VCaP (cell line): ENCODE data around the gene AMMECR1.

ENCODE experiments used
- H3K27ac ChIP-seq: fragments of 450-650 bp; 2 replicates; pipeline ENCODE4 v1.5.1; 2017
- CTCF ChIP-seq: fragments of 450-650 bp; conservative IDR thresholded peaks from 2 replicates; pipeline ENCODE4 v1.5.1; 2017; ENCODE audit warnings: mild to moderate bottlenecking, moderate library complexity

Gene AMMECR1

GRCh38 chrX:110219920-110220319 is 98.0 kb downstream of the AMMECR1 start:
- no peak for TF ChIP-seq CTCF
- H3K27ac ChIP-seq: no peak overlapping the region

- no peak overlapping the region for H3K27ac ChIP-seq
- no peak for TF ChIP-seq CTCF
Observed at GRCh38 chrX:110218591-110218990, 99.3 kb downstream of the AMMECR1 start.

GRCh38 chrX:110216027-110216426 is 101.9 kb downstream of the AMMECR1 start:
- no peak overlapping the region for H3K27ac ChIP-seq
- TF ChIP-seq CTCF: no peak

GRCh38 chrX:110215411-110215810 is 102.5 kb downstream of the AMMECR1 start:
- TF ChIP-seq CTCF: no peak
- H3K27ac ChIP-seq: no peak overlapping the region

GRCh38 chrX:110214684-110215083 is 103.2 kb downstream of the AMMECR1 start:
- no peak for TF ChIP-seq CTCF
- no peak overlapping the region for H3K27ac ChIP-seq

GRCh38 chrX:110213183-110213582 is 104.7 kb downstream of the AMMECR1 start:
- no peak overlapping the region for H3K27ac ChIP-seq
- no peak for TF ChIP-seq CTCF

- H3K27ac ChIP-seq: no peak overlapping the region
- TF ChIP-seq CTCF: no peak
Observed at GRCh38 chrX:110212299-110212698, 105.6 kb downstream of the AMMECR1 start.

- H3K27ac ChIP-seq: no peak overlapping the region
- TF ChIP-seq CTCF: no peak
Observed at GRCh38 chrX:110211340-110211739, 106.5 kb downstream of the AMMECR1 start.
